MM.1S (cell line): ENCODE results near the gene FBXO5.
"Not testable (repeated sequence)": the region's sequence is repeated elsewhere in the genome, so short reads cannot be mapped to it uniquely, and the experiment has no call there.

Source experiments
- DNase-seq: peaks from one replicate; pipeline ENCODE4 v3.0.0-alpha.2; 2015
- H2AFZ ChIP-seq: fragments of 300-600 bp; sonication (generic); 2 replicates; pipeline ENCODE4 v1.6.0; 2016; ENCODE audit warnings: antibody characterized with exemption, low read length
- H3F3A ChIP-seq: fragments of 300-600 bp; sonication (generic); 2 replicates; pipeline ENCODE4 v1.6.1; 2016; ENCODE audit warnings: mild to moderate bottlenecking, antibody characterized with exemption, low read length, moderate library complexity, mixed read lengths; ENCODE audit not compliant: insufficient read depth
- H3K27ac ChIP-seq: fragments of 300-600 bp; sonication (generic); 2 replicates; pipeline ENCODE4 v1.5.1; 2016; ENCODE audit warnings: mild to moderate bottlenecking, low read length
- H3K27me3 ChIP-seq: fragments of 300-600 bp; sonication (generic); replicated peaks from 2 replicates; pipeline ENCODE4 v1.6.0; 2016; ENCODE audit warnings: low read length; ENCODE audit not compliant: insufficient read depth
- H3K36me3 ChIP-seq: fragments of 300-600 bp; sonication (generic); replicated peaks from 2 replicates; pipeline ENCODE4 v1.6.1; 2016; ENCODE audit warnings: mild to moderate bottlenecking, low read length, mixed read lengths; ENCODE audit not compliant: insufficient read depth
- H3K4me1 ChIP-seq: fragments of 300-600 bp; sonication (generic); 2 replicates; pipeline ENCODE4 v1.6.1; 2016; ENCODE audit warnings: low read length, mixed read lengths
- H3K4me2 ChIP-seq: fragments of 300-600 bp; sonication (generic); 2 replicates; pipeline ENCODE4 v1.6.0; 2016; ENCODE audit warnings: low read depth, low read length
- H3K4me3 ChIP-seq: fragments of 300-600 bp; sonication (generic); 2 replicates; pipeline ENCODE4 v1.5.1; 2016; ENCODE audit warnings: low read length, mixed read lengths
- H3K79me2 ChIP-seq: fragments of 300-600 bp; sonication (generic); 2 replicates; pipeline ENCODE4 v1.6.1; 2016; ENCODE audit warnings: mixed run types, low read length, mixed read lengths
- H3K9ac ChIP-seq: fragments of 300-600 bp; sonication (generic); 2 replicates; pipeline ENCODE4 v1.6.1; 2016; ENCODE audit warnings: low read length, mixed read lengths
- H3K9me2 ChIP-seq: fragments of 300-600 bp; sonication (generic); replicated peaks from 2 replicates; pipeline ENCODE4 v1.6.1; 2016; ENCODE audit warnings: mild to moderate bottlenecking, low read length, mixed read lengths; ENCODE audit not compliant: insufficient read depth
- H3K9me3 ChIP-seq: fragments of 300-600 bp; sonication (generic); replicated peaks from 2 replicates; pipeline ENCODE4 v1.6.1; 2016; ENCODE audit warnings: mild to moderate bottlenecking, low read length, mixed read lengths; ENCODE audit not compliant: insufficient read depth
- H4K20me1 ChIP-seq: fragments of 300-600 bp; sonication (generic); 2 replicates; pipeline ENCODE4 v1.6.1; 2016; ENCODE audit warnings: mild to moderate bottlenecking, low read length, moderate library complexity, mixed read lengths; ENCODE audit not compliant: insufficient read depth
- CTCF ChIP-seq: fragments of 300-600 bp; sonication (generic); IDR thresholded peaks from 2 replicates; pipeline ENCODE4 v1.5.1; 2016; ENCODE audit warnings: antibody characterized with exemption, low read length, mixed read lengths
- EZH2 ChIP-seq: fragments of 300-600 bp; sonication (generic); optimal IDR thresholded peaks from 2 replicates; pipeline ENCODE3; 2017; ENCODE audit warnings: low read depth, mild to moderate bottlenecking, antibody characterized with exemption, low read length, mixed read lengths
- EZH2phosphoT487 ChIP-seq: fragments of 300-600 bp; sonication (generic); IDR thresholded peaks from 2 replicates; pipeline ENCODE4 v1.6.1; 2018; ENCODE audit warnings: antibody characterized with exemption, low read length

Gene FBXO5

GRCh38 chr6:152986978-152987377 lies 4.1 kb upstream of the FBXO5 start:
- H3K9ac ChIP-seq, result no peak overlapping the region
- no peaks in the 10 kb centered on the region for H3K9me3 ChIP-seq
- H2AFZ ChIP-seq, result no peak overlapping the region
- TF ChIP-seq EZH2 (no peak), EZH2phosphoT487 (no peak), CTCF (no peak)
- H3F3A ChIP-seq, result 0 out of 2 replicates have a peak, but pooled peaks cover 7% of the 10 kb centered on the region
- H3K4me3 ChIP-seq, result no peak overlapping the region
- no peak overlapping the region for H3K4me2 ChIP-seq
- no peaks in the 10 kb centered on the region for H4K20me1 ChIP-seq
- H3K79me2 ChIP-seq, result peaks cover 54% of the 10 kb centered on the region
- H3K27me3 ChIP-seq, result no peaks in the 10 kb centered on the region
- no peaks in the 10 kb centered on the region for H3K4me1 ChIP-seq
- DNase-seq, result no peak
- no peaks in the 10 kb centered on the region for H3K9me2 ChIP-seq
- no peaks in the 10 kb centered on the region for H3K36me3 ChIP-seq
- H3K27ac ChIP-seq, result no peak overlapping the region

DNA sequence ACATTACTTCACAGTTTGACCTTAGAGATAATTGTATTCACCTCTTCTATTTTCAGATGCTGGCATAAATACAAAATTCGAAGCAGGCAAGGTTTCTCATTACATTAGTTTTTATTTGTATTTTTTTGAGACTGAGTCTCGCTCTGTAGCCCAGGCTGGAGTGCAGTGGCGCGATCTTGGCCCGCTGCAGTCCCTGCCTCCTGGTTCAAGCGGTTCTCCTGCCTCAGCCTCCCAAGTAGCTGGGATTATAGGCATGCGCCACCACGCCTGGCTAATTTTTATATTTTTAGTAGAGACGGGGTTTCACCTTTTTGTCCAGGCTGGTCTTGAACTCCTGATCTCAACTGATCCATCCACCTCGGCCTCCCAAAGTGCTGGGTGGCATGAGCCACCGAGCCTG lies 2.5 kb upstream of the FBXO5 start:
- H3K9me3 ChIP-seq, H3F3A ChIP-seq, H3K36me3 ChIP-seq, H3K9ac ChIP-seq, H3K27me3 ChIP-seq, H4K20me1 ChIP-seq, DNase-seq, H3K9me2 ChIP-seq, H3K4me1 ChIP-seq, H2AFZ ChIP-seq: not testable (repeated sequence)
- Histone ChIP-seq H3K4me2 (peak overlapping the region; percentile 78), H3K79me2 (peaks cover 63% of the 10 kb centered on the region), H3K4me3 (peak overlapping the region; percentile 78; the same call in 1 of the 2 replicates), H3K27ac (peak overlapping the region; percentile 92; the same call in 1 of the 2 replicates)

DNA sequence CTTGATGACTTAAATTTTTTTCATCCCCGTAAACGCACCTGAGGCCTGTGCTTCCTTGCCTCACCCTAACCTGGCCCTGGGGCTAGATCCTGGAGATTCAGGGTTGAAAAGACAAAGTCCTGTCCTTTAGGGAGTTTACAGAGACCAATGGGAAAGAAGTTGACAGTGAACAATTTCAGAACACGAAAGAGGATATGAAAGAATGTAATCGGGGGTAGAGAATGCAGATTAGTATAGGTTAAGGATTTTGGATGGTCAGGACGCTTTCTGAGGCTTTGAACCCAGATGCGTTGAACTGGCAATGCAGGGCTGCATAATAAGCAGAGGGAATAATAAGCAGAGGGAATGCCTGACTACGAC lies 1.7 kb upstream of the FBXO5 start:
- Histone ChIP-seq H3F3A (0 out of 2 replicates have a peak, but pooled peaks cover 7% of the 10 kb centered on the region), H4K20me1 (no peaks in the 10 kb centered on the region), H3K4me2 (peak overlapping the region; percentile 78), H3K36me3 (no peaks in the 10 kb centered on the region; the same call in 1 of the 2 replicates), H3K27me3 (no peaks in the 10 kb centered on the region), H3K4me1 (no peaks in the 10 kb centered on the region), H3K9me2 (no peaks in the 10 kb centered on the region), H3K79me2 (peaks cover 66% of the 10 kb centered on the region), H3K9me3 (no peaks in the 10 kb centered on the region), H2AFZ (no peak overlapping the region), H3K4me3 (peak overlapping the region; percentile 78), H3K27ac (peak overlapping the region; percentile 92), H3K9ac (peak overlapping the region; percentile 98)
- TF ChIP-seq EZH2 (no peak), CTCF (no peak), EZH2phosphoT487 (no peak)
- no peak for DNase-seq

GRCh38 chr6:152983637-152984512 lies 1.0 kb upstream of the FBXO5 start:
- Histone ChIP-seq H3K27me3 (no peaks in the 10 kb centered on the region), H3K9me2 (no peaks in the 10 kb centered on the region), H2AFZ (peak overlapping the region; percentile 69), H3K9ac (peak overlapping the region; percentile 98), H3K79me2 (peaks cover 73% of the 10 kb centered on the region), H3F3A (0 out of 2 replicates have a peak, but pooled peaks cover 7% of the 10 kb centered on the region), H3K4me1 (no peaks in the 10 kb centered on the region), H3K27ac (peak overlapping the region; percentile 92), H3K36me3 (no peaks in the 10 kb centered on the region; the same call in 1 of the 2 replicates), H4K20me1 (no peaks in the 10 kb centered on the region), H3K4me2 (peak overlapping the region; percentile 78), H3K9me3 (no peaks in the 10 kb centered on the region), H3K4me3 (peak overlapping the region; percentile 78)
- peak; percentile 92 for DNase-seq
- no peak for TF ChIP-seq CTCF
- TF ChIP-seq EZH2phosphoT487, result no peak
- no peak for TF ChIP-seq EZH2
